Stimulated activated naive B cell treated with anti-CD40 and anti-IgM and Interleukin-4, amounts not matched to agents 10 μg/mL and 1 μg/mL and 100 μg/mL, for 72 hours (primary cell): Measurements from ENCODE around the gene SLFN13.
A peak's percentile ranks its signal among the peaks of the same experiment; 100 is the strongest.

Source experiments
- ATAC-seq, 2 donors: fragments of 150-1000 bp; cut with Tn5 transposase; replicated peaks; 2 replicates each; pipeline ENCODE4 v1.10.0; 2021; ENCODE audit warnings: moderate library complexity in 1 of 2
- DNase-seq: peaks from one replicate; pipeline ENCODE4 v3.0.0; 2021
- H3K27ac Mint-ChIP-seq: one replicate; pipeline ENCODE4 v1.8.0; 2022; ENCODE audit warnings: mild to moderate bottlenecking, mixed read lengths
- H3K27me3 Mint-ChIP-seq, 2 donors: one replicate each; pipeline ENCODE4 v1.8.0; 2022; ENCODE audit warnings: mixed read lengths in 2 of 2
- H3K36me3 Mint-ChIP-seq, 2 donors: one replicate each; pipeline ENCODE4 v1.8.0; 2022; ENCODE audit warnings: mixed read lengths in 2 of 2, mild to moderate bottlenecking in 1 of 2
- H3K4me1 Mint-ChIP-seq, 2 donors: one replicate each; pipeline ENCODE4 v1.8.0; 2022; ENCODE audit warnings: mixed read lengths in 2 of 2, mild to moderate bottlenecking in 1 of 2
- H3K4me3 Mint-ChIP-seq, 2 donors: one replicate each; pipeline ENCODE4 v1.8.0; 2022; ENCODE audit warnings: mild to moderate bottlenecking in 2 of 2, mixed read lengths in 2 of 2, moderate library complexity in 1 of 2
- H3K9me3 Mint-ChIP-seq, 2 donors: one replicate each; pipeline ENCODE4 v1.8.0; 2022; ENCODE audit warnings: mixed read lengths in 2 of 2, mild to moderate bottlenecking in 1 of 2

Gene SLFN13

GRCh38 chr17:35448214-35448898, at the start of gene SLFN13:
Gene SLFN13, minus strand, starts transcription at chr17:35448766. Its CDS starts 3,086 bp downstream, at chr17:35445680.
- peaks cover 2 to 15% of the 10 kb centered on the region in 2 donors for H3K36me3 Mint-ChIP-seq
- peak within 1 kb of the TSS; percentile 83 to 92 for H3K4me3 Mint-ChIP-seq
- no peaks in the 10 kb centered on the region for H3K9me3 Mint-ChIP-seq
- H3K27ac Mint-ChIP-seq = peak within 1 kb of the TSS; percentile 97
- H3K27me3 Mint-ChIP-seq = peaks cover 0 to 4% of the 10 kb centered on the region in 2 donors
- H3K4me1 Mint-ChIP-seq = peaks cover 18 to 32% of the 10 kb centered on the region in 2 donors
- DNase-seq (peak; percentile 88), ATAC-seq (peak; percentile 88 to 90)

- H3K36me3 Mint-ChIP-seq = peaks cover 8 to 11% of the 10 kb centered on the region in 2 donors
These were observed 48.1 kb upstream of the SLFN13 start for GRCh38 chr17:35496451-35497290.

GRCh38 chr17:35493040-35493439, 44.5 kb upstream of the SLFN13 start:
- Mint-ChIP-seq H3K36me3 (peaks cover 11 to 15% of the 10 kb centered on the region in 2 donors), H3K4me1 (peaks cover 21 to 43% of the 10 kb centered on the region in 2 donors)

More at GRCh38 chr17:35496451-35497290, 48.1 kb upstream of the SLFN13 start:
- Mint-ChIP-seq H3K4me1 (peaks cover 10 to 26% of the 10 kb centered on the region in 2 donors), H3K9me3 (peaks cover 6 to 10% of the 10 kb centered on the region in 2 donors), H3K27ac (peak overlapping the region; percentile 87), H3K4me3 (peak overlapping the region; percentile 31 to 55), H3K27me3 (peaks cover 89% of the 10 kb centered on the region in 2 donors)
- no peak for DNase-seq
- no peak for ATAC-seq

GRCh38 chr17:35491417-35491816, 42.9 kb upstream of the SLFN13 start:
- no peak overlapping the region for H3K27ac Mint-ChIP-seq

More at GRCh38 chr17:35493040-35493439, 44.5 kb upstream of the SLFN13 start:
- Mint-ChIP-seq H3K9me3 (peaks cover 0 to 4% of the 10 kb centered on the region in 2 donors), H3K27me3 (peaks cover 84 to 90% of the 10 kb centered on the region in 2 donors), H3K27ac (no peak overlapping the region), H3K4me3 (no peak overlapping the region)
- DNase-seq (no peak), ATAC-seq (no peak)

GRCh38 chr17:35489944-35490343, 41.4 kb upstream of the SLFN13 start:
- H3K27ac Mint-ChIP-seq = peak overlapping the region; percentile 90
- ATAC-seq (no peak), DNase-seq (no peak)
- peak overlapping the region; percentile 23 to 48 for H3K4me3 Mint-ChIP-seq
- H3K4me1 Mint-ChIP-seq = peaks cover 22 to 37% of the 10 kb centered on the region in 2 donors
- H3K9me3 Mint-ChIP-seq = peaks cover 0 to 4% of the 10 kb centered on the region in 2 donors
- peaks cover 73 to 84% of the 10 kb centered on the region in 2 donors for H3K27me3 Mint-ChIP-seq
- H3K36me3 Mint-ChIP-seq = peaks cover 8 to 11% of the 10 kb centered on the region in 2 donors

More at GRCh38 chr17:35491417-35491816, 42.9 kb upstream of the SLFN13 start:
- peaks cover 0 to 4% of the 10 kb centered on the region in 2 donors for H3K9me3 Mint-ChIP-seq
- ATAC-seq = no peak
- H3K27me3 Mint-ChIP-seq = peaks cover 73 to 84% of the 10 kb centered on the region in 2 donors
- peaks cover 8 to 11% of the 10 kb centered on the region in 2 donors for H3K36me3 Mint-ChIP-seq
- peaks cover 22 to 44% of the 10 kb centered on the region in 2 donors for H3K4me1 Mint-ChIP-seq
- no peak overlapping the region for H3K4me3 Mint-ChIP-seq
- DNase-seq = no peak

- H3K27ac Mint-ChIP-seq = no peak overlapping the region
- H3K4me1 Mint-ChIP-seq = peaks cover 20 to 37% of the 10 kb centered on the region in 2 donors
- H3K4me3 Mint-ChIP-seq = no peak overlapping the region
- ATAC-seq = no peak
- H3K9me3 Mint-ChIP-seq = peaks cover 0 to 4% of the 10 kb centered on the region in 2 donors
- no peak for DNase-seq
- H3K36me3 Mint-ChIP-seq = peaks cover 8 to 11% of the 10 kb centered on the region in 2 donors
- peaks cover 69 to 82% of the 10 kb centered on the region in 2 donors for H3K27me3 Mint-ChIP-seq
These were observed 40.4 kb upstream of the SLFN13 start for GRCh38 chr17:35488991-35489390.

- Mint-ChIP-seq H3K4me1 (peaks cover 20 to 37% of the 10 kb centered on the region in 2 donors), H3K36me3 (peaks cover 11 to 12% of the 10 kb centered on the region in 2 donors), H3K27ac (peak overlapping the region; percentile 93), H3K4me3 (peak overlapping the region; percentile 89 to 90), H3K9me3 (peaks cover 4 to 5% of the 10 kb centered on the region in 2 donors), H3K27me3 (peaks cover 57 to 78% of the 10 kb centered on the region in 2 donors)
- ATAC-seq = peak; percentile 85 to 87
- DNase-seq = peak; percentile 64
These were observed 38.6 kb upstream of the SLFN13 start for GRCh38 chr17:35486920-35487732.

- peaks cover 4% of the 10 kb centered on the region in 2 donors for H3K36me3 Mint-ChIP-seq
- no peak overlapping the region for H3K27ac Mint-ChIP-seq
- ATAC-seq (no peak), DNase-seq (no peak)
- H3K9me3 Mint-ChIP-seq = peaks cover 4 to 5% of the 10 kb centered on the region in 2 donors
- no peak overlapping the region for H3K4me3 Mint-ChIP-seq
- H3K27me3 Mint-ChIP-seq = peaks cover 31 to 36% of the 10 kb centered on the region in 2 donors
- no peaks in the 10 kb centered on the region for H3K4me1 Mint-ChIP-seq
These were observed 30.7 kb upstream of the SLFN13 start for GRCh38 chr17:35479271-35479670.

GRCh38 chr17:35477248-35477647, 28.7 kb upstream of the SLFN13 start:
- Mint-ChIP-seq H3K27me3 (peaks cover 28 to 36% of the 10 kb centered on the region in 2 donors), H3K4me1 (no peaks in the 10 kb centered on the region), H3K27ac (no peak overlapping the region), H3K36me3 (peaks cover 2 to 3% of the 10 kb centered on the region in 2 donors), H3K9me3 (peaks cover 0 to 2% of the 10 kb centered on the region in 2 donors), H3K4me3 (no peak overlapping the region)
- DNase-seq = no peak
- ATAC-seq = no peak

GRCh38 chr17:35476283-35476820, 27.8 kb upstream of the SLFN13 start:
- ATAC-seq = no peak
- no peaks in the 10 kb centered on the region for H3K4me1 Mint-ChIP-seq
- H3K36me3 Mint-ChIP-seq = peaks cover 2 to 6% of the 10 kb centered on the region in 2 donors
- no peak overlapping the region for H3K4me3 Mint-ChIP-seq
- H3K27me3 Mint-ChIP-seq = peaks cover 28 to 41% of the 10 kb centered on the region in 2 donors
- H3K9me3 Mint-ChIP-seq = peaks cover 0 to 5% of the 10 kb centered on the region in 2 donors
- H3K27ac Mint-ChIP-seq = no peak overlapping the region
- DNase-seq = no peak

- Mint-ChIP-seq H3K36me3 (peaks cover 0 to 6% of the 10 kb centered on the region in 2 donors), H3K4me1 (peaks cover 0 to 4% of the 10 kb centered on the region in 2 donors), H3K27ac (no peak overlapping the region), H3K27me3 (peaks cover 8 to 29% of the 10 kb centered on the region in 2 donors), H3K4me3 (no peak overlapping the region), H3K9me3 (peaks cover 0 to 5% of the 10 kb centered on the region in 2 donors)
- ATAC-seq (no peak), DNase-seq (no peak)
These were observed 19.9 kb upstream of the SLFN13 start for GRCh38 chr17:35468475-35468874.

GRCh38 chr17:35467824-35468223, 19.3 kb upstream of the SLFN13 start:
- DNase-seq = no peak
- H3K36me3 Mint-ChIP-seq = peaks cover 0 to 3% of the 10 kb centered on the region in 2 donors
- H3K4me1 Mint-ChIP-seq = peaks cover 0 to 4% of the 10 kb centered on the region in 2 donors
- H3K4me3 Mint-ChIP-seq = no peak overlapping the region
- ATAC-seq = no peak
- peaks cover 8 to 24% of the 10 kb centered on the region in 2 donors for H3K27me3 Mint-ChIP-seq
- no peak overlapping the region for H3K27ac Mint-ChIP-seq
- peaks cover 0 to 5% of the 10 kb centered on the region in 2 donors for H3K9me3 Mint-ChIP-seq

GRCh38 chr17:35460354-35460851, 11.8 kb upstream of the SLFN13 start:
- H3K27me3 Mint-ChIP-seq = peaks cover 0 to 13% of the 10 kb centered on the region in 2 donors
- H3K36me3 Mint-ChIP-seq = no peaks in the 10 kb centered on the region
- DNase-seq (peak; percentile 42), ATAC-seq (peak; percentile 92 to 95)
- H3K4me3 Mint-ChIP-seq = peak overlapping the region; percentile 81 to 86
- H3K9me3 Mint-ChIP-seq = peaks cover 0 to 2% of the 10 kb centered on the region in 2 donors
- peaks cover 9 to 16% of the 10 kb centered on the region in 2 donors for H3K4me1 Mint-ChIP-seq
- peak overlapping the region; percentile 69 for H3K27ac Mint-ChIP-seq
